WTC11 (cell line): Measurements from ENCODE around the gene PAX4. TPM values are rescaled to one million over a fixed set of nuclear protein-coding genes. Genes with fewer than 3 reads are reported as not detected.
A peak's percentile ranks its signal among the peaks of the same experiment; 100 is the strongest.

Source experiments
- ATF1 ChIP-seq: sonication (generic); formaldehyde crosslinking; IDR thresholded peaks from 2 replicates; pipeline ENCODE4 v1.8.1; 2023; ENCODE audit warnings: mild to moderate bottlenecking, moderate library complexity, missing genetic modification reagents
- FOXP1 ChIP-seq: sonication (generic); formaldehyde crosslinking; IDR thresholded peaks from 2 replicates; pipeline ENCODE4 v1.8.0; 2022; ENCODE audit warnings: missing genetic modification reagents, mild to moderate bottlenecking, moderate library complexity, borderline replicate concordance
- KAT7 ChIP-seq: sonication (generic); formaldehyde crosslinking; IDR thresholded peaks from 2 replicates; pipeline ENCODE4 v1.8.1; 2023; ENCODE audit warnings: missing genetic modification reagents, mild to moderate bottlenecking, borderline replicate concordance
- MXD4 ChIP-seq: fragments of 250-450 bp; sonication (Bioruptor Pico); IDR thresholded peaks from 2 replicates; pipeline ENCODE4 v1.8.0; 2021; ENCODE audit warnings: mild to moderate bottlenecking, moderate library complexity, borderline replicate concordance
- NFATC4 ChIP-seq: fragments of 250-450 bp; sonication (Bioruptor Pico); IDR thresholded peaks from 2 replicates; pipeline ENCODE4 v1.9.0; 2021; ENCODE audit warnings: mild to moderate bottlenecking
- NFYB ChIP-seq: sonication (generic); formaldehyde crosslinking; conservative IDR thresholded peaks from 2 replicates; pipeline ENCODE4 v1.8.0; 2022; ENCODE audit warnings: low read depth, missing genetic modification reagents
- NR3C1 ChIP-seq: sonication (generic); formaldehyde crosslinking; conservative IDR thresholded peaks from 2 replicates; pipeline ENCODE4 v1.8.1; 2023; ENCODE audit warnings: low read depth, mild to moderate bottlenecking, missing genetic modification reagents
- RELA ChIP-seq: sonication (generic); formaldehyde crosslinking; IDR thresholded peaks from 2 replicates; pipeline ENCODE4 v1.8.1; 2022; ENCODE audit warnings: missing genetic modification reagents, mild to moderate bottlenecking, borderline replicate concordance
- RORB ChIP-seq: fragments of 250-450 bp; sonication (Bioruptor Pico); IDR thresholded peaks from 2 replicates; pipeline ENCODE4 v1.9.0; 2021; ENCODE audit warnings: mild to moderate bottlenecking
- SOX15 ChIP-seq: fragments of 250-450 bp; sonication (Bioruptor Pico); IDR thresholded peaks from 2 replicates; pipeline ENCODE4 v1.9.0; 2021; ENCODE audit warnings: mild to moderate bottlenecking
- TEAD1 ChIP-seq: sonication (generic); formaldehyde crosslinking; IDR thresholded peaks from 2 replicates; pipeline ENCODE4 v1.8.0; 2022; ENCODE audit warnings: mild to moderate bottlenecking, missing genetic modification reagents
- ZNF219 ChIP-seq: sonication (generic); formaldehyde crosslinking; IDR thresholded peaks from 2 replicates; pipeline ENCODE4 v1.8.0; 2023; ENCODE audit warnings: missing genetic modification reagents, mild to moderate bottlenecking, borderline replicate concordance
- total RNA-seq: library from RNA; stranded (reverse); gene quantifications from 3 replicates; pipeline ENCODE4 v1.2.3, GENCODE V29; 2021
- TF ChIP-seq, protein P1 (sequence below): sonication (generic); formaldehyde crosslinking; IDR thresholded peaks from 2 replicates; pipeline ENCODE4 v1.8.1; 2023; ENCODE audit warnings: mild to moderate bottlenecking, missing genetic modification reagents, moderate library complexity
- TF ChIP-seq, protein P2 (sequence below): fragments of 200-600 bp; IDR thresholded peaks from 2 replicates; pipeline ENCODE4 v1.8.0; 2022; ENCODE audit warnings: antibody characterized with exemption
- TF ChIP-seq, protein P3 (sequence below): sonication (generic); formaldehyde crosslinking; IDR thresholded peaks from 2 replicates; pipeline ENCODE4 v1.8.0; 2022; ENCODE audit warnings: mild to moderate bottlenecking, missing genetic modification reagents
- TF ChIP-seq, protein P4 (sequence below): sonication (generic); formaldehyde crosslinking; conservative IDR thresholded peaks from 2 replicates; pipeline ENCODE4 v1.8.1; 2022; ENCODE audit warnings: mild to moderate bottlenecking, missing genetic modification reagents
- TF ChIP-seq, protein P5 (sequence below): fragments of 250-450 bp; sonication (Bioruptor Pico); IDR thresholded peaks from 2 replicates; pipeline ENCODE4 v1.8.0; 2021; ENCODE audit warnings: mild to moderate bottlenecking
- TF ChIP-seq, protein P6 (sequence below): sonication (generic); formaldehyde crosslinking; IDR thresholded peaks from 2 replicates; pipeline ENCODE4 v1.8.0; 2023; ENCODE audit warnings: mild to moderate bottlenecking, missing genetic modification reagents
- TF ChIP-seq, protein P7 (sequence below): sonication (generic); formaldehyde crosslinking; IDR thresholded peaks from 2 replicates; pipeline ENCODE4 v1.8.1; 2023; ENCODE audit warnings: mild to moderate bottlenecking, missing genetic modification reagents
- TF ChIP-seq, protein P8 (sequence below): sonication (generic); formaldehyde crosslinking; conservative IDR thresholded peaks from 2 replicates; pipeline ENCODE4 v1.8.1; 2023; ENCODE audit warnings: mild to moderate bottlenecking, low read depth, missing genetic modification reagents, moderate library complexity

The PAX4 gene
- total RNA-seq, 1 experiment from 2014 or later, result not detected

DNA sequence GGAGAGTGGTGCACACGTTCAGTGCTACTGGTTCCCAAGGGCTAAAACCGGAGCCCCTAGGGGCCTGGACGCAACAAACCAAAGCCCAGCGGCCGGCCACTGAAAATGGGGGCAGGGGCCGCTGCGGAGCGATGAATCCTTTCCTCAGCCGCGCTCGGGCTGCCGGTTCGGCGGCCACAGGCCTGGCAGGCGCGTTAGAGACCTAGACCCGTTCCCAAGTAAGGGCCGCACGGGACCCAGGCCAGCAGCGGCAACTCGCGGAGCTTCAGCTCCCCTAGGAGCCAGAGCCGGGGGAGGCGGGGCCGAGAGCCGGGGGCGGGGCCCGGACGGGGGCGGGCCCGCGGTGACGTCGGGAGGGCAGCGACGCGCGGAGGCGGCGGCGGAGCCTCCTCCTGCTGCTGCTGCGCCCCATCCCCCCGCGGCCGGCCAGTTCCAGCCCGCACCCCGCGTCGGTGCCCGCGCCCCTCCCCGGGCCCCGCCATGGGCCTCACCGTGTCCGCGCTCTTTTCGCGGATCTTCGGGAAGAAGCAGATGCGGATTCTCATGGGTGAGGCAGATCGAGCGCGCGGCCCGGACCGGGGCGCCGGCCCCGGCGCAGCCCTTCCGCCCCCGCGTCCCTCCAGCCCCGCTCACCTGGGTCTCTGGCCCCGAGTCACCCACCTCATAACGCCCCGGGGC lies 29.8 kb downstream of the PAX4 start, which contains the start of gene ARF5 (continued):
- TF ChIP-seq, protein P1, sequence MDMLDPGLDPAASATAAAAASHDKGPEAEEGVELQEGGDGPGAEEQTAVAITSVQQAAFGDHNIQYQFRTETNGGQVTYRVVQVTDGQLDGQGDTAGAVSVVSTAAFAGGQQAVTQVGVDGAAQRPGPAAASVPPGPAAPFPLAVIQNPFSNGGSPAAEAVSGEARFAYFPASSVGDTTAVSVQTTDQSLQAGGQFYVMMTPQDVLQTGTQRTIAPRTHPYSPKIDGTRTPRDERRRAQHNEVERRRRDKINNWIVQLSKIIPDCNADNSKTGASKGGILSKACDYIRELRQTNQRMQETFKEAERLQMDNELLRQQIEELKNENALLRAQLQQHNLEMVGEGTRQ (CRISPR knock-in tag), result no peak
- TF ChIP-seq KAT7 (CRISPR knock-in tag), result no peak; the same call in 1 of the 2 replicates
- TF ChIP-seq TEAD1 (CRISPR knock-in tag), result no peak
- TF ChIP-seq, protein P2, sequence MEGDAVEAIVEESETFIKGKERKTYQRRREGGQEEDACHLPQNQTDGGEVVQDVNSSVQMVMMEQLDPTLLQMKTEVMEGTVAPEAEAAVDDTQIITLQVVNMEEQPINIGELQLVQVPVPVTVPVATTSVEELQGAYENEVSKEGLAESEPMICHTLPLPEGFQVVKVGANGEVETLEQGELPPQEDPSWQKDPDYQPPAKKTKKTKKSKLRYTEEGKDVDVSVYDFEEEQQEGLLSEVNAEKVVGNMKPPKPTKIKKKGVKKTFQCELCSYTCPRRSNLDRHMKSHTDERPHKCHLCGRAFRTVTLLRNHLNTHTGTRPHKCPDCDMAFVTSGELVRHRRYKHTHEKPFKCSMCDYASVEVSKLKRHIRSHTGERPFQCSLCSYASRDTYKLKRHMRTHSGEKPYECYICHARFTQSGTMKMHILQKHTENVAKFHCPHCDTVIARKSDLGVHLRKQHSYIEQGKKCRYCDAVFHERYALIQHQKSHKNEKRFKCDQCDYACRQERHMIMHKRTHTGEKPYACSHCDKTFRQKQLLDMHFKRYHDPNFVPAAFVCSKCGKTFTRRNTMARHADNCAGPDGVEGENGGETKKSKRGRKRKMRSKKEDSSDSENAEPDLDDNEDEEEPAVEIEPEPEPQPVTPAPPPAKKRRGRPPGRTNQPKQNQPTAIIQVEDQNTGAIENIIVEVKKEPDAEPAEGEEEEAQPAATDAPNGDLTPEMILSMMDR, result no peak
- TF ChIP-seq, protein P3, sequence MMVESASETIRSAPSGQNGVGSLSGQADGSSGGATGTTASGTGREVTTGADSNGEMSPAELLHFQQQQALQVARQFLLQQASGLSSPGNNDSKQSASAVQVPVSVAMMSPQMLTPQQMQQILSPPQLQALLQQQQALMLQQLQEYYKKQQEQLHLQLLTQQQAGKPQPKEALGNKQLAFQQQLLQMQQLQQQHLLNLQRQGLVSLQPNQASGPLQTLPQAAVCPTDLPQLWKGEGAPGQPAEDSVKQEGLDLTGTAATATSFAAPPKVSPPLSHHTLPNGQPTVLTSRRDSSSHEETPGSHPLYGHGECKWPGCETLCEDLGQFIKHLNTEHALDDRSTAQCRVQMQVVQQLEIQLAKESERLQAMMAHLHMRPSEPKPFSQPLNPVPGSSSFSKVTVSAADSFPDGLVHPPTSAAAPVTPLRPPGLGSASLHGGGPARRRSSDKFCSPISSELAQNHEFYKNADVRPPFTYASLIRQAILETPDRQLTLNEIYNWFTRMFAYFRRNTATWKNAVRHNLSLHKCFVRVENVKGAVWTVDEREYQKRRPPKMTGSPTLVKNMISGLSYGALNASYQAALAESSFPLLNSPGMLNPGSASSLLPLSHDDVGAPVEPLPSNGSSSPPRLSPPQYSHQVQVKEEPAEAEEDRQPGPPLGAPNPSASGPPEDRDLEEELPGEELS (CRISPR knock-in tag), result peak; percentile 5; the same call in 1 of the 2 replicates
- TF ChIP-seq ATF1 (CRISPR knock-in tag), result no peak
- TF ChIP-seq, protein P4, sequence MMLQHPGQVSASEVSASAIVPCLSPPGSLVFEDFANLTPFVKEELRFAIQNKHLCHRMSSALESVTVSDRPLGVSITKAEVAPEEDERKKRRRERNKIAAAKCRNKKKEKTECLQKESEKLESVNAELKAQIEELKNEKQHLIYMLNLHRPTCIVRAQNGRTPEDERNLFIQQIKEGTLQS (CRISPR knock-in tag), result no peak
- TF ChIP-seq SOX15 (CRISPR knock-in tag), result no peak
- peak; percentile 15; the same call in 1 of the 2 replicates for TF ChIP-seq FOXP1 (CRISPR knock-in tag)
- TF ChIP-seq, protein P5, sequence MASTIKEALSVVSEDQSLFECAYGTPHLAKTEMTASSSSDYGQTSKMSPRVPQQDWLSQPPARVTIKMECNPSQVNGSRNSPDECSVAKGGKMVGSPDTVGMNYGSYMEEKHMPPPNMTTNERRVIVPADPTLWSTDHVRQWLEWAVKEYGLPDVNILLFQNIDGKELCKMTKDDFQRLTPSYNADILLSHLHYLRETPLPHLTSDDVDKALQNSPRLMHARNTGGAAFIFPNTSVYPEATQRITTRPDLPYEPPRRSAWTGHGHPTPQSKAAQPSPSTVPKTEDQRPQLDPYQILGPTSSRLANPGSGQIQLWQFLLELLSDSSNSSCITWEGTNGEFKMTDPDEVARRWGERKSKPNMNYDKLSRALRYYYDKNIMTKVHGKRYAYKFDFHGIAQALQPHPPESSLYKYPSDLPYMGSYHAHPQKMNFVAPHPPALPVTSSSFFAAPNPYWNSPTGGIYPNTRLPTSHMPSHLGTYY, result no peak
- TF ChIP-seq, protein P6, sequence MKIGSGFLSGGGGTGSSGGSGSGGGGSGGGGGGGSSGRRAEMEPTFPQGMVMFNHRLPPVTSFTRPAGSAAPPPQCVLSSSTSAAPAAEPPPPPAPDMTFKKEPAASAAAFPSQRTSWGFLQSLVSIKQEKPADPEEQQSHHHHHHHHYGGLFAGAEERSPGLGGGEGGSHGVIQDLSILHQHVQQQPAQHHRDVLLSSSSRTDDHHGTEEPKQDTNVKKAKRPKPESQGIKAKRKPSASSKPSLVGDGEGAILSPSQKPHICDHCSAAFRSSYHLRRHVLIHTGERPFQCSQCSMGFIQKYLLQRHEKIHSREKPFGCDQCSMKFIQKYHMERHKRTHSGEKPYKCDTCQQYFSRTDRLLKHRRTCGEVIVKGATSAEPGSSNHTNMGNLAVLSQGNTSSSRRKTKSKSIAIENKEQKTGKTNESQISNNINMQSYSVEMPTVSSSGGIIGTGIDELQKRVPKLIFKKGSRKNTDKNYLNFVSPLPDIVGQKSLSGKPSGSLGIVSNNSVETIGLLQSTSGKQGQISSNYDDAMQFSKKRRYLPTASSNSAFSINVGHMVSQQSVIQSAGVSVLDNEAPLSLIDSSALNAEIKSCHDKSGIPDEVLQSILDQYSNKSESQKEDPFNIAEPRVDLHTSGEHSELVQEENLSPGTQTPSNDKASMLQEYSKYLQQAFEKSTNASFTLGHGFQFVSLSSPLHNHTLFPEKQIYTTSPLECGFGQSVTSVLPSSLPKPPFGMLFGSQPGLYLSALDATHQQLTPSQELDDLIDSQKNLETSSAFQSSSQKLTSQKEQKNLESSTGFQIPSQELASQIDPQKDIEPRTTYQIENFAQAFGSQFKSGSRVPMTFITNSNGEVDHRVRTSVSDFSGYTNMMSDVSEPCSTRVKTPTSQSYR (CRISPR knock-in tag), result no peak
- TF ChIP-seq NFATC4, result no peak
- no peak for TF ChIP-seq RELA (CRISPR knock-in tag)
- no peak for TF ChIP-seq MXD4 (CRISPR knock-in tag)
- no peak for TF ChIP-seq NR3C1 (CRISPR knock-in tag)
- no peak for TF ChIP-seq RORB (CRISPR knock-in tag)
- TF ChIP-seq ZNF219 (CRISPR knock-in tag), result no peak
- TF ChIP-seq NFYB (CRISPR knock-in tag), result no peak
- TF ChIP-seq, protein P7, sequence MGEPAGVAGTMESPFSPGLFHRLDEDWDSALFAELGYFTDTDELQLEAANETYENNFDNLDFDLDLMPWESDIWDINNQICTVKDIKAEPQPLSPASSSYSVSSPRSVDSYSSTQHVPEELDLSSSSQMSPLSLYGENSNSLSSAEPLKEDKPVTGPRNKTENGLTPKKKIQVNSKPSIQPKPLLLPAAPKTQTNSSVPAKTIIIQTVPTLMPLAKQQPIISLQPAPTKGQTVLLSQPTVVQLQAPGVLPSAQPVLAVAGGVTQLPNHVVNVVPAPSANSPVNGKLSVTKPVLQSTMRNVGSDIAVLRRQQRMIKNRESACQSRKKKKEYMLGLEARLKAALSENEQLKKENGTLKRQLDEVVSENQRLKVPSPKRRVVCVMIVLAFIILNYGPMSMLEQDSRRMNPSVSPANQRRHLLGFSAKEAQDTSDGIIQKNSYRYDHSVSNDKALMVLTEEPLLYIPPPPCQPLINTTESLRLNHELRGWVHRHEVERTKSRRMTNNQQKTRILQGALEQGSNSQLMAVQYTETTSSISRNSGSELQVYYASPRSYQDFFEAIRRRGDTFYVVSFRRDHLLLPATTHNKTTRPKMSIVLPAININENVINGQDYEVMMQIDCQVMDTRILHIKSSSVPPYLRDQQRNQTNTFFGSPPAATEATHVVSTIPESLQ (CRISPR knock-in tag), result no peak
- TF ChIP-seq, protein P8, sequence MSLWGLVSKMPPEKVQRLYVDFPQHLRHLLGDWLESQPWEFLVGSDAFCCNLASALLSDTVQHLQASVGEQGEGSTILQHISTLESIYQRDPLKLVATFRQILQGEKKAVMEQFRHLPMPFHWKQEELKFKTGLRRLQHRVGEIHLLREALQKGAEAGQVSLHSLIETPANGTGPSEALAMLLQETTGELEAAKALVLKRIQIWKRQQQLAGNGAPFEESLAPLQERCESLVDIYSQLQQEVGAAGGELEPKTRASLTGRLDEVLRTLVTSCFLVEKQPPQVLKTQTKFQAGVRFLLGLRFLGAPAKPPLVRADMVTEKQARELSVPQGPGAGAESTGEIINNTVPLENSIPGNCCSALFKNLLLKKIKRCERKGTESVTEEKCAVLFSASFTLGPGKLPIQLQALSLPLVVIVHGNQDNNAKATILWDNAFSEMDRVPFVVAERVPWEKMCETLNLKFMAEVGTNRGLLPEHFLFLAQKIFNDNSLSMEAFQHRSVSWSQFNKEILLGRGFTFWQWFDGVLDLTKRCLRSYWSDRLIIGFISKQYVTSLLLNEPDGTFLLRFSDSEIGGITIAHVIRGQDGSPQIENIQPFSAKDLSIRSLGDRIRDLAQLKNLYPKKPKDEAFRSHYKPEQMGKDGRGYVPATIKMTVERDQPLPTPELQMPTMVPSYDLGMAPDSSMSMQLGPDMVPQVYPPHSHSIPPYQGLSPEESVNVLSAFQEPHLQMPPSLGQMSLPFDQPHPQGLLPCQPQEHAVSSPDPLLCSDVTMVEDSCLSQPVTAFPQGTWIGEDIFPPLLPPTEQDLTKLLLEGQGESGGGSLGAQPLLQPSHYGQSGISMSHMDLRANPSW (CRISPR knock-in tag), result no peak
